Left ventricle myocardium superior (tissue), 1 donor: ENCODE measurements around the gene EME1. TPM values are rescaled to one million over a fixed set of nuclear protein-coding genes. Genes with fewer than 3 reads are reported as not detected.

Experiments used
- ATAC-seq: fragments of 200-7000 bp; cut with Tn5 transposase; one replicate; pipeline ENCODE4 v1.9.1; 2020; ENCODE audit warnings: mild to moderate bottlenecking, moderate library complexity
- DNase-seq: peaks from one replicate; pipeline ENCODE4 v3.0.0-alpha.2; 2020
- intact Hi-C: fragments of 100-400 bp; cut with micrococcal nuclease; formaldehyde crosslinking; loops from one replicate; pipeline ENCODE4 v1.11.0; 2022
- total RNA-seq: library from RNA; stranded (reverse); fragmentation: NEBNext Ultra II Directional; extraction: Animal tissue kit (Norgen Biotek cat#: 25700); gene quantifications from one replicate; pipeline ENCODE4 v1.2.1, GENCODE V29; 2021
- donor health status: DM: no; HTN: yes; CAD: no; lungs with severe emphysema.

Gene EME1
- total RNA-seq, 1 donor from 2014 or later: 0.35 TPM

DNA sequence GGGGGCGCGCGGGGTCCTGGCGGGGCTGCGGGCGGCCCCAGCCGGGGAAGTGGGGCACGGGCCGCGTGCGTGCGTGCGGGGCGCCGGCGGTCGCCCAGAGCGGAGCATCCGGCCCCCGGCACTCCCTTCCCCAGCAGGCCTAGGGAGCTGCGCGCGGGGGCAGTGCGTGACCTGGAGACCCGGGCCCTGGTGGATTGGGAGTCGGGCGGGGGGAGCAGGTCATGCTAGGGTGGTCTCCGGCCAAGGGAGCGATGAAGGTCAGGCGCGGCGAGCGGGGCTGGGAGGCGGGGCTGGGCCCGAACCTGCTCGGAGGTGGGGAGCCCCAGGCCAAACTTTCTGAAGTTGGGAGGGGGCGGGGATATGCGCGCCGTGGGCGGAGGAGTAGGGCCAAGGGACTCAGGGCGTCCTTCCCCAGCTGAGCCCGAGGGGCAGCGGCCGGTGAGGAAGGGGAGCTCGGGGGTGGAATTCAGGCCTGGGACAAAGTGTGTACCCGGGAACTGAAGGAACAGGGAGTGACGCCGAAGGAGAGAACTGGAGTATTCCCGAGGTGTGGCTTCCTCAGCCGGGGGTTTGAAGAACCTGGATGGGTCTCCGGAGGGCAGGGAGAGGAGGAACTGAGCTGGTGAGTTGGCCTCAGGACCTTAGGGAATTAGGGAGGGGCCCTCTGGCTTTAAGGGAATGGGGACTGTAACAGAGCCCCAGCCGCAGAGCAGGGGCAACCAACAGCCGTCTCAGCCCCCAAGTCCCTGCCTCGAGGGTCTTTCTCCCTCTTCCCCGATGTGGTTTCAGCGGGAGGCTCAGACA is 26.5 kb upstream of the EME1 start:
- DNase-seq (peak; percentile 67), ATAC-seq (peak; percentile 51)
- intact Hi-C loops: no loop called here

- intact Hi-C loops: no loop called here
- ATAC-seq (peak; percentile 2), DNase-seq (no peak)
Measured at GRCh38 chr17:50347117-50347893, 25.7 kb upstream of the EME1 start.

DNA sequence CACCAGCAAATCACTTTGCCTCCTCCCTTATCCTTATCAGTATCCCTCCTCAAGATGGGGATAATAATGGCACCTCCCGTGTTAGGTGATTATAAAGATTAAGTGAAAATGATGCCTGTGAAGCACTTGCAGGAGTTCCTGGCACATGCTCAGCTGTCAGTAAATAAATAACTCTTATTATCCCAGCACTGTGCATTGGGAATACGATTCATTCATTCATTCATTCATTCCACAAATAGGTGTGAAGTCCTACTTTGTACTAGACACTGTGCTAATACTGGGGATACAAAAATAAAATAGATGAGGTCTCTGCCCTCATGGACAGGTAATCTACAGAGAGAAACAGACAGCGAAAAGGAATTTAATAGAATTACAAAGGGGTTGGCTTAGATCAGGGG is 25.1 kb upstream of the EME1 start:
- intact Hi-C loops: no loop called here
- ATAC-seq (no peak), DNase-seq (no peak)

GRCh38 chr17:50348522-50349242 is 24.3 kb upstream of the EME1 start:
- intact Hi-C loops: no loop called here
- ATAC-seq (no peak), DNase-seq (no peak)

- intact Hi-C loops: no loop called here
- ATAC-seq (no peak), DNase-seq (no peak)
Measured at GRCh38 chr17:50349243-50349600, 23.8 kb upstream of the EME1 start.

DNA sequence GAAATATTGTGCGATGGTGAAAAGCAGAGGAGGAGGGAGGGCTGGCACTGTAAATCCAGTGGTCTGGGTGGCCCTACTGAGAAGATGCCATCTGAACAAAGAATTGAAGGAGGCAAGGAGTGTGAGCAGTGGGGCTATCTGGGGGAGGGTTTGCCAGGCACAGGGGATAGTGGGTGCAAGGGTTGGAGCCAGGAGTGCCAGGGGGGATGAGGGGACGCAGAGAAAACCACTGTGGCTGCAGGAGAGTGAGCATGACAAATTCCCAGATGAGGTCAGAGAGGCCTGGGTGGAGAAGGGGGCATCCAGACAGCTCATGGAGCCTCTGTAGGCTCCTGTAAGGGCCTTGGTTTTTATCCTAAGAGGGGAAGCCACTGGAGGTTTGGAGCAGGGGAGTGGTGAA is 22.3 kb upstream of the EME1 start:
- intact Hi-C loops: no loop called here
- ATAC-seq (no peak), DNase-seq (no peak)

GRCh38 chr17:50352072-50352692 is 20.8 kb upstream of the EME1 start:
- ATAC-seq (peak; percentile 46), DNase-seq (peak; percentile 75)
- intact Hi-C loops: no loop called here

GRCh38 chr17:50352693-50353599 is 20.1 kb upstream of the EME1 start:
- intact Hi-C loops: no loop called here
- DNase-seq (no peak), ATAC-seq (no peak)

DNA sequence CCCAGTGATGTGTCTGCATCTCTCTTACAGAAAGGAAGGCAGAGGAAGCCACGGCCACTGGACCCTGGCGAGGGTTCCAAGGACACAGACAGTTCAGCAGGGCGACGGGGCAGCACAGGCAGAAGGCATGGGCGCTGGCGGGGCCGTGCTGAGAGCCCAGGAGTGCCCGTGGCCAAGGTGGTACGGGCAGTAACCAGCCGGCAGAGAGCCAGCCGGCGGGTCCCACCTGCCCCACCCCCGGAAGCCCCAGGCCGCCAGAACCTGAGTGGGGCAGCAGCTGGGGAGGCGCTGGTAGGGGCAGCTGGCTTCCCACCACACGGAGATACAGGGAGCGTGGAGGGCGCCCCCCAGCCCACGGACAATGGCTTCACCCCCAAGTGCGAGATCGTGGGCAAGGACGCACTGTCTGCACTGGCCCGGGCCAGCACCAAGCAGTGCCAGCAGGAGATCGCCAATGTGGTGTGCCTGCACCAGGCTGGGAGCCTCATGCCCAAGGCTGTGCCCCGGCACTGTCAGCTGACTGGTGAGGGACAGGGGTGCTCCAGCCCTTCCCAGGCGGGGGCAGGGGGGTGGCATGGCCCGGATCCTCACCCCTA is 19.3 kb upstream of the EME1 start:
- ATAC-seq (no peak), DNase-seq (no peak)
- intact Hi-C loops: no loop called here

GRCh38 chr17:50354198-50354597 is 18.8 kb upstream of the EME1 start:
- intact Hi-C loops: no loop called here
- no peak for DNase-seq
- no peak for ATAC-seq

GRCh38 chr17:50354776-50355175 is 18.3 kb upstream of the EME1 start:
- intact Hi-C loops: no loop called here
- DNase-seq (no peak), ATAC-seq (no peak)

DNA sequence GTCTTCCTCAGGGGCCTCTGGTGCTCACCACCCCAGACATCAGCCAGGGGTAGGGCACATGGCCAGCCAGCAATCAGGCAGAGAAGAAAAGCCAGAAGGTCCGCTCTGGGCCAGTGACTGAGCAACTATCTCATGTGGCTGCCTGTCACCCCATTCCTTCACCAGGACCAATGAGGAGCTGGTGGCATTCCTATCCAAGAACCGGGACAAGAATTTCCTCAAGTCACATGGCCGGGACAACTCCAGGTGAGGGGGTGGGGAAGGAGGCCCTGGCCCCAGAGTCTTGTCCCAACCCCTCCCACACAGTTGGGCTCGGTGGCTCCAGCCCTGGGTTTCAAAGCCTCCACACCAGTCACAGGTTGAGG is 17.7 kb upstream of the EME1 start:
- no peak for ATAC-seq
- intact Hi-C loops: no loop called here
- DNase-seq: no peak

- ATAC-seq (no peak), DNase-seq (no peak)
- intact Hi-C loops: no loop called here
Measured at GRCh38 chr17:50355701-50356341, 17.2 kb upstream of the EME1 start.

DNA sequence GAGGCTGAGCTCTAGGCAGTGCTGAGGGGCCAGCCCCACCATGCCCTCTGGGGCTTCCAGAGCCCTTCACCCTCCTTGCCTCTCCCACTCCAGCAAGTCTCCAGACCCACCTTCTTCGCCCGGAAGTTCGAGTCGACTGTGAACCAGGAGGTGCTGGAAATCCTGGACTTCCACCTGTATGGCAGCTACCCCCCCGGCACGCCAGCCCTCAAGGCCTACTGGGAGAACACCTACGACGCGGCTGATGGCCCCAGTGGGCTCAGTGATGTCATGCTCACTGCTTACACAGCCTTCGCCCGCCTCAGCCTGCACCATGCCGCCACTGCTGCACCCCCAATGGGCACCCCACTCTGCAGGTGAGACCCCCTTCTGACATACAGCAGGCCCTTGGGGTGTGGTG is 16.6 kb upstream of the EME1 start:
- intact Hi-C loops: no loop called here
- no peak for ATAC-seq
- no peak for DNase-seq

DNA sequence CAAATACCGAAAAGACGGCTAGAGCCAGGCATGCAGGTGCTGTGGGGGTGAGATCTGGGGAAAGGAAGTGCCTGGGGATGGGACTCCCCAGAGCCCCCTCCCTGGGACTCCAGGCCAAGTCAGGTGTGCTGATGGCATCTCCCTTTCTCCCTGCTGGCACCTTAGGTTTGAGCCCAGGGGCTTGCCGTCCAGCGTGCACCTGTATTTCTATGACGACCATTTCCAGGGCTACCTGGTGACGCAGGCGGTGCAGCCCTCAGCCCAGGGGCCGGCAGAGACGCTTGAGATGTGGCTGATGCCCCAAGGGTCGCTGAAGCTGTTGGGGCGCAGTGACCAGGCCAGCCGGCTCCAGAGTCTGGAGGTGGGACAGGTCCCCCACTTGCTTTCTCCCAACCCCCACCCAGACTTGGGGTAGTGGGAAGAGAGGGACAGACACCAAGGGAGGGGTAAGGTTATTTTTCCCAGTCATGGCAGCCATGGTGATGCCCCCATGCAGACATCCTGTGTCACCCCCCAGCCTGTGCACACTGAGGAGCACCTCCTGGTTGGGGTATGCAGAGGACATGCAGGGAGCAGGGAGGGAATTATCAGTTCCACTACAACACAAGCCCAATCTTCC is 16.0 kb upstream of the EME1 start:
- intact Hi-C loops: no loop called here
- ATAC-seq (no peak), DNase-seq (no peak)

DNA sequence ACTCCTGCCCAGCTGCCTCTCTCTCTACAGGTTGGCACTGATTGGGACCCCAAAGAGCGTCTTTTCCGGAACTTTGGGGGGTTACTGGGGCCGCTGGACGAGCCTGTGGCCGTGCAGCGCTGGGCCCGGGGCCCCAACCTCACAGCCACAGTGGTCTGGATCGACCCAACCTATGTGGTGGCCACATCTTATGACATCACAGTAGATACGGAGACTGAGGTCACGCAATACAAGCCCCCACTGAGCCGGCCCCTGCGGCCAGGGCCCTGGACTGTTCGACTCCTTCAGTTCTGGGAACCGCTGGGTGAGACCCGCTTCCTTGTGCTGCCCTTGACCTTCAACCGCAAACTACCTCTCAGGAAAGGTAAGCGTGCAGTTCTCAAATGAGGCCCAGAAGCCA is 14.9 kb upstream of the EME1 start:
- ATAC-seq (no peak), DNase-seq (no peak)
- intact Hi-C loops: no loop called here

- DNase-seq: no peak
- intact Hi-C loops: no loop called here
Measured at GRCh38 chr17:50359005-50359699, 13.9 kb upstream of the EME1 start.

More at GRCh38 chr17:50359005-50359699, 13.9 kb upstream of the EME1 start:
- peak; percentile 11 for ATAC-seq
